ENCODE results near the gene IRAG1.

The IRAG1 gene

DNA sequence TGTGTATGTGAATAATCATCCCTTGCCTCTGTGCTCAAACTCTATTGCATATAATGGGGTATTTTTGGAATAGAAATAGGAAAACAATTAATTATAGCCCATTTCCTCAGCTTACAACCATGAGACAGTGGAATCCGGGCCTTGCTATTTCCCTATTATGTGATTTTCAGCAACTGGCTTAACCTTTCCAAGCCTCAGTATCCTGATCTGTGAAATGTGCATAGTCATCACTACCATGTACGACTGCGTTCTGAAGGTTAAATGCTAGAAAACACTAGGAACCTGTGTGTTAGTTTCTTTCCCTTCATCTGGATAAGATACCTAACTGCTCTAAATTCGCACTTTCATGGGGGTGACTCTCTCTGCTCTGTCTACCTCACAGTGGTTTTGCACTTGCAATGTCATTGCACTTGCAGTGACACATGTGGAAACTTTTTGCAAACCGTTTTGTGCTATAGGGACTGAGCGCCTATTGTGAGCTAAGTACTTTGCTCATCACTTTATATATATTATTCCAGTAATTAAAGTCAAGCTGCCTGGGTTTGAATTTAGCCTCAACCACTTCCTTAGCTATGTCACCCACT lies 48.3 kb downstream of the IRAG1 start:
- FAIRE-seq = no peak

Measured in TTC549 (cell line).